ENCODE results near the gene BICRA.
"Not testable (repeated sequence)": the region's sequence is repeated elsewhere in the genome, so short reads cannot be mapped to it uniquely, and the experiment has no call there.

BICRA gene

DNA sequence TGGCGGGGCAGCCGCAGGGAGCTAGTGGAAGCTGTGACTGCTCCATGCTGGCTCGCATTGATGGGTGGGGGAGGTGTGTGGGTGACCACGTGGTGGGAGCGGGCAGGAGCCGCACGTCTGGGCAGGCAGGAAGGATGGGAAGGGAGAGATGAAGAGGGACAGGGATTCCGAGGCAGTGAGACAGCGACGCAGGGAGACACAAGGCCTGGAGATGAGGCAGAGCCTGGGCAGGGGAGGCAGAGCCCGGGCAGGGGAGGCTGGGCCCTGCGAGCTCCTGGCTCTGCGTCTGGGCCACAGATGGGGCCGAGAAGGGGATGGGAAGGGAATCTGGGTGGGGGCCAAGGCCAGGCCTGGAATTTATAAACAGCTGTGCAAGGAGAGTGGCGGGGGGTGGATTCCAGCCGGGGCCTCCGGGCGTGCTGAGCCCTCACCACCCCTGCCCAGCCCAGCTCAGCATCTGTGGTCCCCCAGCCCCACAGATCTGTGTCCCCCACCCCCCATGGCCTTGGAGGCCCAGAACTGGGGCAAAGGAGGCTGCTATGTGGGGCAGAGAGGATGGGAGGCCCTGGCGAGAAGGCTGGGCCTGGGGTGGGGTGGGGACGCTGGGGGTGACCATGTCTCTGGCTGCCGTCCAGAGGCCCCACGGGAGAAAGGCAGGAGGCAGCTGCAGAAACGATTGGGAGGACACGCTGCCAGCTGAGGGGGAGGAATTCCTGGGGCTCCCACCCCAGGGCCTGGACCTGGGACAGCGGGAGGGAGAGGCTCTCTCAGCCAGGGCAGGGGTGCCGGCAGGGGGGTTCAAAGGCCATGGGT is 110.3 kb downstream of the BICRA start:
- DNase-seq: no peak

DNA sequence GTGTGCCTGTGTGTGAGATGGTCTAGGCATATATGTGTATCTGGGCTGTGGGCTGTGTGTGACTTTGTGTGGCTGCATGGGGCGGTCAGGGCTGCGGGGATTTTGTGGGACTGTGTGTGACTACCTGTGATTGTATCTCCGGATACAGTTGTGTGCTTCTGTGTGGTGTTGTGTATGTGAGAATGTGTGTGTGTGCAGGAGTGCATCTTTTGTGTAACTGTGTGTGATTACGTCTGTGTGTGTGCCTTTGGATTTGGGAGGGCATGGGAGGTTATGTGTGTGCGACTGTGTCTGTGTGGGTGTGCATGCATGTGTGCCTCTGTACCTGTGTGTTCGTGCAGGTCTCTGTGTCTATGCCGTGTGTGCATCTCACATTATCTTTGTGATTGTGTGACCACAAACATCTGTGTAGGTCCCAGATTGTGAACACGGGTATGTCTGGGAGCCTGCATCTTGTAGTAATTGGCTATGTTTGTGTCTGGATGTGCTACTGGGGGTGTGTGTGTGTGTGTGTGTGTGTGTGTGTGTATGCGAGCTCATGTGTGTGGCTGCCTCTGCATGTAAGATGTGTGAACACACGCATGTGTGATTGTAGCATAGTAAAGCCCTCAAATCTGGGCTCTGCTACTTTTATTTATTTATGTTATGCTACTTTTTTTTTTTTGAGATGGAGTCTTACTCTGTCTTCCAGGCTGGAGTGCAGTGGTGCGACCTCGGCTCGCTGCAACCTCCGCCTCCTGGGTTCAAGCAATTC is 111.9 kb downstream of the BICRA start:
- no peak for DNase-seq

DNA sequence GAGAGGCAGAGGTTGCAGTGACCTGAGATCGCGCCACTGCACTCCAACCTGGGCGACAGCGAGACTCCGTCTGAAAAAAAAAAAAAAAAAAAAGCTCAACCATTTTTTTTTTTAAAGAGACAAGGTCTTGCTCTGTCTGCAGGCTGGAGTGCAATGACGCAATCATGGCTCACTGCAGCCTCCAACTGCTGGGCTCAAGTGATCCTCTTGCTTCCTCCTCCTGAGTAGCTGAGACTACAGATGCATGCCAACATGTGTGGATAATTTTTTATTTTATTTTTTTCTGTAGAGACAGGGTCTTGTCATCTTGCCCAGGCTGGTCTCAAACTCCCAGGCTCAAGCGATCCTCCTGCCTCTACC is 114.6 kb downstream of the BICRA start:
- DNase-seq: peak; percentile 53

DNA sequence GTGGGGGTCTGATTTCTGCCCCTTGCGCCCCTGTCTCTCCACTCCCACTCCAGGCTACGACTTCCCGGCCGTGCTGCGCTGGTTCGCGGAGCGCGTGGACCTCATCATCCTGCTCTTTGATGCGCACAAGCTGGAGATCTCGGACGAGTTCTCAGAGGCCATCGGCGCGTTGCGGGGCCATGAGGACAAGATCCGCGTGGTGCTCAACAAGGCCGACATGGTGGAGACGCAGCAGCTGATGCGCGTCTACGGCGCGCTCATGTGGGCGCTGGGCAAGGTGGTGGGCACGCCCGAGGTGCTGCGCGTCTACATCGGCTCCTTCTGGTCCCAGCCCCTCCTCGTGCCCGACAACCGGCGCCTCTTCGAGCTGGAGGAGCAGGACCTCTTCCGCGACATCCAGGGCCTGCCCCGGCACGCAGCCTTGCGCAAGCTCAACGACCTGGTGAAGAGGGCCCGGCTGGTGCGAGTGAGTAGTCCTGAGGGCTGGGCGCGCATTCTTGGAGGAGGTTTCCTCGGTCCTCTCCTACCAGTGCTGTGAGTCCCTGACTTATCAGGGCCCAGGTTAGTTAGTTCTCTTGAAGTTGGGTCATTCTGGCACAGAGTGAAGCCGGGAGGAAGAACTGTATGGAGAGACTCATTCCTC is 116.9 kb downstream of the BICRA start:
- DNase-seq: no peak

DNA sequence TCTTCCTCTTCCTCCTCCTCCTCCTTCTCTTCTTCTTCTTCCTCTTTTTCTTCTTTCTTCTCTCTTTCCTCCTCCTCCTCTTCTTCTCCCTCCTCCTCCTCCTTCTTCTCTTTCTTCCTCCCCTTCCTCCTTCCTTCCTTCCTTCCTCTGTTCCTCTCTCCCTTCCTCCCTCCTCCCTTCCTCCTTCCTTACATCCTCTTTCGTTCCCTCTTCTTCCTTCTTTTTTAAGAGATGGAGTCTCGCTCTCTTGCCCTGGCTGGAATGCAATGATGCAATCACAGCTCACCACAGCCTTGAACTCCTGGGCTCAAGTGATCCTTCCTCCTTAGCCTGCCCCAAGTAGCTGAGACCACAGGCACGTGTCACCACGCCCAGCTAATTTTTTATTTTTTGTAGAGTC is 117.5 kb downstream of the BICRA start:
- no peak for DNase-seq

DNA sequence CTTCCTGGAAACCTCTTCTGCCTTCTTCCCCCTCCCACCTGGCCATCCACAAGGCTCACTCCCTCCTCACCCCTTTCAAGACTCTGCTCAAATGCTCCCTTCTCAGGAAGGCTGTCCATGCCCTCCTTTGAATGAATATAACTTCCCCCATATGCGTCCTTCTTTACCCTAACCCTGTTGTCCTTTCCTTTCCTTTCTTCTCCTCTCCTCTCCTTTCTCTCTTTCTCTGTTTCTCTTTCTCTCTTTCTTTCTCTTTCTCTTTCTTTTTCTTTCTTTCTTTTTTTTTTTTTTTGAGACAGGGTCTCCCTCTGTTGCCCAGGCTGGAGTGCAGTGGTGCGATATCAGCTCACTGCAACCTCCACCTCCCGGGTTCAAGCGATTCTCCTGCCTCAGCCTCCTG is 119.4 kb downstream of the BICRA start:
- DNase-seq: not testable (repeated sequence)

DNA sequence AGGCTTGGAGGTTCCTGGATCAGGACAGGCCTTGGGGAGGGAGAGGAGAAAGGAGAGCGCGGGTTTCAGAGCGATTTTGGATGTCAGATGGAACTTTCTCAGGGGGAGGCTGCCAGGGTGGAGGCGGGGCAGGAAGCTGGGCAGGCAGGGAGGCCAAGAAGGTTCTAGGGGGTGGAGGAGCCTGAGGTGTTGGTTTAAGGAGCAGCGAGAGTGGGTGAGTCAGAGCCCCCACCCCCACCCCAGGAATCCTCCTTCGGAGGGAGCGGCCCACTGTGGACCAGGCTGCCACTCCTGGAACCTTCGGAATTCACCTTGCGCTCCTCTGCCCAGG is 120.5 kb downstream of the BICRA start:
- no peak for DNase-seq

DNA sequence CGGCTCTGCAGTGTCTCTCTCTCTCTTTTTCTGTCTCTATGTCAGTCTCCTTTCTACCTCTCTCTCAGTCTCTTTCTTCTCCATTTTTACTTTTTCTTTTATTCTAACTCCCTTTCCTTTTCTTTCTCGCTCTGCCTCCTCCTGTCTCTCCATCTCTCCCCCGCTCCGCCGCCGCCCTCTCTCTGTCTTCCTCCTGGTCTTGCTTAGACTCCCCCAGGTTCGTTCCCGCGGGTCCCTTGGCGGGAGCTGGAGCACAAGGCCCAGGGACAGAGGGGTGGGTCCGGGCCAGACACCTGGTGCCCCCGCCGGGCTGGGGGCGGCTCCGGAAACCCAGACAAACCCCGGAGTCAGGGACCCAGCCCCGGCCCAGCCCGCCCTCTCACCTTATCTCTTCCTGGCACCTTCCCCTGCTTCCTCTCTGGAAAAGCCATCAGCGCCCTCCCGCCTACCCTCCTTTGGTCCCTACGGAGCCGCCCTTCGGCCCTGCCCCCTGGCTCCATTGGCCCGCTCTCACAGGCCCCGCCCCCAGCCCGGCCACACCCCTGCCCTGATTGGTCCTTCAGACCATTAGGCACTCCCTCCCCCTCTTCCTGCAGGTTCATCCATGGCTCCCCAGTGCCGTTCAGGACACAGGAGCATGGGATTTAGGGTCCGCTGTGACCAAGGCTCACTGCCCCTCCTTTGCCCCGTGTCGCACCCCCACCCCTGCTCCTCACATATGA is 121.0 kb downstream of the BICRA start:
- no peak for DNase-seq

DNA sequence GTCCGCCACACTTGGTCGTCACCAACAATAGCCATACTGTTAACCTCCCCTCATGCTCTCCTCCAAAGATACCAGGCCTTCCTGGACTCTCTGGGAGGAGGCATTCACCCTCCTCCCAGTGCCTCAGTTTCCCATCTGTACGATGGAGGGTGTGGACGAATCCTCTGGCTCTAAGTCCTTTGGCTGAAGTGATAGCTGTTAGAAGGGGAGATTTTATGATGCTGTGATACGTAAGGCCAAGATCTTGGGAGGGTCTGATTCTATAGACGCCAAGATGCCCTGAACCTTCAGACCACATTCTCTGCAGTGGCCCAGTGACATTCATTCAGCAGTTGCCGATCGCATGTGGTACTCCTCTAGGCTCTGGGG is 121.6 kb downstream of the BICRA start:
- DNase-seq: no peak

DNA sequence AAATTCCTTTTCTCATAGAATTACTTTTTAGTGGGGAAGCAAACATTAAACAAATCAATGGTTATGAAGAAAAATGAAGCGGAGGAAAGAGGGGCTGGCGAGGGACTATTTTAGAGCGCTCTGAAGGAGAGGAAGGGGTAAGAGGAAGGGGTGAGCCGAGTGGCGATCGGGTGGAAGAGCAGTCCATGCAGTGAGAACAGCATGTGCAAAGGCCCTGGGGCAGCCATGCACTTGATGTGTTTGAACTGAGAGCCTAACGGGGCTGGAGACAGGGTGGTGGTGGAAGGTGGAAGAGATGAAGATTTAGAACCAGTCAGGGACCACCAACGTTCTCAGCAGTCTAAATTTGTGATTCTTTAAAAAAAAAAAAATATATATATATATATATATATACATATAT is 122.0 kb downstream of the BICRA start:
- DNase-seq: no peak

DNA sequence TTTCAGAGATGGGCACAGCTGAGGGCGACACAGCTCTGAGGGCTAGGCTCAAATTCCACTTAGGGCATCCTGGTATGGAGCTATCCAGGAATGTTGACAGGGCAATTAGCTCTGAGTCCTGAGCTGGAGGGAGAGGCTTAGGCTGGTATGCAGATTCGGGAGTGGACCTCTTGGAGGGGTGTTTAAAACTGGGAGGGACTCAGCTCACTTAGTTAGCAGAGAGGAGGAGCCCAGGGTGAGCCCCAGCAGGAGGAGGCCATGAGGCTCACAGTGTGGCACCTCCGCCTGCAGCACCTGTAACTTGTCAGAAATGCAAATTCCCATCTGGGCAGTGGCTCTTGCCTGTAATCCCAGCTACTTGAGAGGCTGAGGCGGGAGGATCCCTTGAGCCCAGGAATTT is 126.2 kb downstream of the BICRA start:
- DNase-seq: no peak

DNA sequence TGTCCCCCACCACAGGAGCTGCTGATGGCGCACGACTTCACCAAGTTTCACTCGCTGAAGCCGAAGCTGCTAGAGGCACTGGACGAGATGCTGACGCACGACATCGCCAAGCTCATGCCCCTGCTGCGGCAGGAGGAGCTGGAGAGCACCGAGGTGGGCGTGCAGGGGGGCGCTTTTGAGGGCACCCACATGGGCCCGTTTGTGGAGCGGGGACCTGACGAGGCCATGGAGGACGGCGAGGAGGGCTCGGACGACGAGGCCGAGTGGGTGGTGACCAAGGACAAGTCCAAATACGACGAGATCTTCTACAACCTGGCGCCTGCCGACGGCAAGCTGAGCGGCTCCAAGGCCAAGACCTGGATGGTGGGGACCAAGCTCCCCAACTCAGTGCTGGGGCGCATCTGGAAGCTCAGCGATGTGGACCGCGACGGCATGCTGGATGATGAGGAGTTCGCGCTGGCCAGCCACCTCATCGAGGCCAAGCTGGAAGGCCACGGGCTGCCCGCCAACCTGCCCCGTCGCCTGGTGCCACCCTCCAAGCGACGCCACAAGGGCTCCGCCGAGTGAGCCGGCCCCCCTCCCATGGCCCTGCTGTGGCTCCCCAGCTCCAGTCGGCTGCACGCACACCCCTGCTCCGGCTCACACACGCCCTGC is 132.1 kb downstream of the BICRA start:
- no peak for DNase-seq

DNA sequence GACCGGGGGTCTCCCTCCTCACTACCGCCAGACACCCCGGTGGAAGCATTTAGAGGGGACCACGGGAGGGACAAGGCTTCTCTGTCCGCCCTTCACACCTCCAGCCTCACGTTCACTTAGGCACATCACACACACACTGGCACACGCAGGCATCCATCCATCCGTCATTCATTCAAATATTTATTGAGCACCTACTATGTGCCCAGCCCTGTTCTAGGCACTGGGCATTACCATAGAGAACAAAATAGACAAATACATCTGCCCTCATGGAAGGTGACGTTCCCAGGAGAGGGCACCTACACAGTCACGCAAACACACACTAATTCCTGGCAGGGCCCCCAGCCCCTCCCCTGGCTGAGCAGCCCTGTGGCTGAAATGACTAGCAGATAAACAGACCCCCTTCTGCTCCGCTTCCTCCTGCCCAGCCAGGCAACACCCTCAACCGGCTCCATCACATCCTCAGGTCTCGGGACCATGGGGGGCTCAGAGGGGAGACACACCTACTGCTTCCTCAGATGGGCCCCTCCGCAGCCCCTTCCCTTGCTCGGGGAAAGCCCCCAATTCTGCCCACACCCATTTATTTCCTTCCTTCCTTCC is 132.7 kb downstream of the BICRA start:
- DNase-seq: no peak

DNA sequence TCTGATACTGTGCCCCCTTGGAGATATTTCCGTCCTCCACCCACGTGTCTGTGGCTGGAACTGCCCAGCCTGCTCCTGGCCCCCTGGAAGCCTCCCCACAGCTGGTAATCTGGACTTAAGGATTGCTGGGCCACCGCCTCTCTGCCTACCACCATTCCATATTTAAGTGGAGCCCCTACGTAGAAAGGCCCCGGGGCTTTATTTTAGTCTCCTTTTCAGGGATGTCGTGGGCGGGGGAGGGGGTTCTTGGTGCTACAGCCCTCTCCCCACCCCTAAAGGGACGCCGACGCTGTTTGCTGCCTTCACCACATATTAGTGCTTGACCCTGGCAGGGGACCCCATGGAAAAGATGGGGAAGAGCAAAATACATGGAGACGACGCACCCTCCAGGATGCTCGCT is 133.7 kb downstream of the BICRA start:
- no peak for DNase-seq

DNA sequence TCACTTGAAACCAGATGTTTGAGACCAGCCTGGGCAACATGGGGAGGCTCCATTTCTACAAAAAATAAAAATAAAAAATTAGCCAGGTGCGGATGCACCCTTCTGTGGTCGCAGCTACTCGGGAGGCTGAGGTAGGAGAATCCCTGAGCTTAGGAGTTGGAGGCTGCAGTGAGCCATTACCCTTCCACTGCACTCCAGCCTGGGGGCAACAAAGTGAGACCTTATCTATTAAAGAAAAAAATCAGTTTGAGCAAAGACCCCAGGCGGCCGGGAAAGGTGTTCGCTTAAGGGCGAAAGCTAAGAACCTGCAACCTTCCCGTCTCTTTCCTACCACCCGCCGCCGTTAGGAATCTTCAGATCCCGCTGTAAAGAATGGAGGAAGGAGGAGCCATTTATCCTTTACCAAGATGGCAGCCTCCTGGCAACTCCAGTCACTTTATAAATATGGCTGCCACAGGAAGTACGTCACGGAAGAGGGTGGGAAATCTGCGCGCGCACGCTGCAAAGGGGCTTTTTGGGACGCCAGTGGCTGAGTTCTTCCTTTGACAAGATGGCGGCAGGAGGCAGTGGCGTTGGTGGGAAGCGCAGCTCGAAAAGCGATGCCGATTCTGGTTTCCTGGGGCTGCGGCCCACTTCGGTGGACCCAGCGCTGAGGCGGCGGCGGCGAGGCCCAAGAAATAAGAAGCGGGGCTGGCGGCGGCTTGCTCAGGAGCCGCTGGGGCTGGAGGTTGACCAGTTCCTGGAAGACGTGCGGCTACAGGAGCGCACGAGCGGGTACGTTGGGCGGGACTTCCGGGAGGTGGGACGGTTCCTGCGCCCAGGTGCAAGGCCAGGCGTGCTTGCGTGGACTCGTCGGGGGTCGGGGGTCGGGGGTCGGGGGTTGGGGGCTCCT is 136.3 kb downstream of the BICRA start, which contains the start of gene NOP53:
Gene NOP53 (plus strand): TSS at position 537 of the 892 bp plus-strand sequence. CDS start 14 bp downstream, at position 551.
- peak; percentile 96 for DNase-seq

DNA sequence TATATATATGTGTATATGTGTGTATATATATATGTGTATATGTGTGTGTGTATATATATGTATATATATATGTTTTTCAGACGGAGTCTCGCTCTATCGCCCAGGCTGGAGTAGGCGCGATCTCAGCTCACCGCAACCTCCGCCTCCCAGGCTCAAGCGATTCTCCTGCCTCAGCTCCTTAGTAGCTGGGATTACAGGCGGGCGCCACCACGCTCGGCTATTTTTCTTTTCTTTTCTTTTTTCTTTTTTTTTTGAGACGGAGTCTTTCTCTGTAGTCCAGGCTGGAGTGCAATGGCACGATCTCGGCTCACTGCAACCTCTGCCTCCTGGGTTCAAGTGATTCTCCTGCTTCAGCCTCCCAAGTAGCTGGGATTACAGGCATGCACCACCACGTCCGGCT is 137.2 kb downstream of the BICRA start:
- not testable (repeated sequence) for DNase-seq

DNA sequence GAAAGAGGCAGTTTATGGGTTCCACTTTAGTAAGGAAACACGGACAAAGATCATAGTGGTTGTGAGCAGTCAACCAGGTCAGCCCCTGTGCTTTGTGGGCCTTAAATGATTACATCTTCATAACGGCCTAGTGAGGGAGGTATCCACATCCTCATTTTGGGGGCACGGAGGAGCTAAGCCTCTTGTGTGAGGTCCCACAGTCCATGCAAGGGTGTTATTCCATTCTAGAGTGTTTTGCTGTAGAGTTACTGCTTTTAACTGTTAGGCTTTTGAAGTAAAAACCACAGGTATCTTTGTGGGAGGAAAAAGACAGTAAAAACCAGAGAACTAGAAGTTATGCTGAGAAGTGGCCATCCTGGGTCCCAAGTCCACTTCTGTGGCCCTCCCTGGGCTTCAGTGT is 140.4 kb downstream of the BICRA start:
- DNase-seq: no peak

DNA sequence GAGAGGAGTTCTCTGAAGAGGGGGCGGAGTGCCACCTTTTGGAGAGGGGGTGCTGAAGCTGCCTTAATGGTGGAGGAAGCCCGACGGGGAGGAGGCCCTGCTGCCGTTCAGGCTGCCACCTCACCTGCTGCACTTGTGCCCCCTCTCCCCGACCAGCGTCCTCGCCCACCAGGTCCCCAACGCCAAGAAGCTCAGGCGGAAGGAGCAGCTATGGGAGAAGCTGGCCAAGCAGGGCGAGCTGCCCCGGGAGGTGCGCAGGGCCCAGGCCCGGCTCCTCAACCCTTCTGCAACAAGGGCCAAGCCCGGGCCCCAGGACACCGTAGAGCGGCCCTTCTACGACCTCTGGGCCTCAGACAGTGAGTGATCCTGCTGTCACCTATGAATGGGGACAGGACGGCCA is 141.8 kb downstream of the BICRA start:
- DNase-seq: no peak

DNA sequence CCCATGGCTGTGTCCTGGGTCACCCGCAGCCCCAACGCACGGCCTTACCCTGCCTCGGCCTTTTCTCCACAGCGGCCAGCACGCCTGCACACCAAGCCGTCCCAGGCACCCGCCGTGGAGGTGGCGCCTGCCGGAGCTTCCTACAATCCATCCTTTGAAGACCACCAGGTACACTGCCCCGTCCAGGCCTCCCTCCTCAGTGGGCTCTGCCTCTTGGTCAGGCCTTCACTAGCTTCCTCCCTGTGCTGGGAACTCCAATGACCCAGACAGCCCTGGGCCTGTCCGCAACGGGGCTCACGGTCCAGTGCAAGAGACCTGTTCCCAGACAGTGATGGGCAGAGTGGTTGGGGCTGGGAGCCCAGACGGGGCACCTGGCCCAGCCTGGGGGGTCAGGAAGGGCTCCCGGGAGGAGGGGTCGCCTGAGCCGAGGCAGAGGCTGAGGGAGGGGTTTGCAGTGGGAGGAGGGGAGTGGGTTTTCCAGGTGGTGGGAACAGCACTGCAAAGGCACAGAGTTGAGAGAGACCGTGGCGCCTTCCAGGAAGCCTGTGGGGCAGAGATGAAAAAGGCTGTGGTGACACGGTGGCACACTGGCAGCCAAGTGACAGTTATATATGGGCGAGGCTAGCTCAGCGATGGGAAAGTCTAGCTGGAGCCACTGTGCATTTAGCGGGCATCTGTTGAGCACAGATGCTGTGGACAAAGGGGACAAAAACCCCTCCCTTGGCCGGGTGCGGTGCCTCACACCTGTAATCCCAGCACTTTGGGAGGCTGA is 143.7 kb downstream of the BICRA start:
- DNase-seq: no peak

Measured in CD4-positive, alpha-beta T cell treated with Interleukin-15 for 1 hour (primary cell).